NCI-H1694 (cell line): ENCODE results near the gene DOCK3.
"Not testable (repeated sequence)": the region's sequence is repeated elsewhere in the genome, so short reads cannot be mapped to it uniquely, and the experiment has no call there.

Experiments
- DNase-seq: peaks from one replicate; lab custom pipeline; 2025; lab: John Stamatoyannopoulos, UW

The DOCK3 gene

GRCh38 chr3:51362476-51362875, 687.7 kb downstream of the DOCK3 start:
- DNase-seq = no peak

- not testable (repeated sequence) for DNase-seq
These were observed 693.5 kb downstream of the DOCK3 start for GRCh38 chr3:51368276-51368675.

DNA sequence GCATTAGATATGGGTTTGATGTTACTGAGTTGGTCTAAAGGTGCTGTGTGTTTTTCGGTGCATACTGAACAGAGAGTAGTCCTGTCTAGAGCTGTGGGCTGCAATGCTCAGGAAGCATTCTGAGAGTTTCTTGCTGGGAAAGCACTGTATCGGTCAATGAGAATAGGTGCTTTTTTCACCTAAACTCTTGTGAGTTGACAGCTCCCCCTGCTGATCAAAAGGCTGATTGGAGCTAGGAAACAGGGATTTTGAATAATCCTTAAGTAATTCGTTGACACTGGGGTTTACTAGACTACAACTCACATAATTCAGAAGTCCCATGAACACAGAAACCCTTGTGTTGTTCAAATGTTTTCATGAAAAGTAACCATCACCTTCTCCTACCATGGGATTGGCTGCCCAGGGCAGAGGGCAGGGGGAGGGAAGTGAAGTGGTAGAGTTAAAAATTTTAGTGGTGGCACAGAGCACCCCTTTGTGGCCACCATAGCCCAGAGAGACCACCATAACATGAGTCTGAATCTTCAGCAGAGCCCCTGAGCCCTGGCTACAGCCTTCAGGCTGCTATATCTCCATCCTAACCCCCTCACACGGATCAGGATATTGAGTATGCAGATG, 697.3 kb downstream of the DOCK3 start:
- peak; percentile 37 for DNase-seq

GRCh38 chr3:51373658-51374421, 699.1 kb downstream of the DOCK3 start:
- no peak for DNase-seq

- DNase-seq = no peak
These were observed 699.7 kb downstream of the DOCK3 start for GRCh38 chr3:51374456-51374855.

- no peak for DNase-seq
These were observed 700.4 kb downstream of the DOCK3 start for GRCh38 chr3:51375136-51375535.

GRCh38 chr3:51375571-51375970, 700.8 kb downstream of the DOCK3 start:
- DNase-seq = no peak

DNA sequence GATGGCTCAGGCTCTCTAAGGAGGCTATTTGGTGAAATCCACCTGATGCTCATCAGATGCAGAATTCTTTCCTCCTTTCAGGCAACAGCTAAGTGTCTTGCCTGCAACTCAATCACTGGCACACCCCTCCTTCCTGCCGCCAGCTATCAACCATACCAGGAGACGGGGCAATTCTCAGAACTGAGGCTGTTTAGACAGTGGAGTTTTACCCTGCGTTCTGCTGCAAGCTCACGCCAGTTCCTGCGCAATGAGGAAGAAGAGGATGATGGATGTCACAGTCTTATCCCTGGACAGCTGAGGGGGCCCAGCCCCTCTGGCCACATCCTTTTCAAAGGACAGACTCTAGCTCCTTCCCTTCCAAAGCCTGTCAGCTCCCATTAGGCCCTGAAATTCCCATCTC, 703.3 kb downstream of the DOCK3 start:
- DNase-seq = no peak

DNA sequence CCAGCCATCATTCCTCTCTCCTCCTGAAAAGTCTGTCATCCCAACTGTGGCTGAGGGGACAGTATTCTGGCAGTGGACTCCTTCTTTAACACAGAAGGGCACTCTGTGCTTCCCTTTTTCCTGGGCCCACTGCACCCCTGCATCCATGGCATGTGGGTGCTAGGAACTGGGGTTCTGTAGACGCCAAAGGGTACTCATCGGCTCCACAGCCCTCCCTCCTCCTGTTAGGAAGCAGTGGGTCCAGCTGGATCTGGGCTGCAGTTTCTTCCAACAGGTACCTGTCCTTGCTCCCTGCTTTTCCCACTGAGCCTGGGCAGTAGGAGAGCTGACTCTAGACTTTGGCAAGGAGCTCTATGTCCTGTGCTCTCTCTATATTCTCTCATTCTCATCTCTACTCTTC, 704.0 kb downstream of the DOCK3 start:
- DNase-seq = no peak

- DNase-seq = no peak
These were observed 704.6 kb downstream of the DOCK3 start for GRCh38 chr3:51379301-51379700.

GRCh38 chr3:51379746-51380455, 705.2 kb downstream of the DOCK3 start:
- no peak for DNase-seq

DNA sequence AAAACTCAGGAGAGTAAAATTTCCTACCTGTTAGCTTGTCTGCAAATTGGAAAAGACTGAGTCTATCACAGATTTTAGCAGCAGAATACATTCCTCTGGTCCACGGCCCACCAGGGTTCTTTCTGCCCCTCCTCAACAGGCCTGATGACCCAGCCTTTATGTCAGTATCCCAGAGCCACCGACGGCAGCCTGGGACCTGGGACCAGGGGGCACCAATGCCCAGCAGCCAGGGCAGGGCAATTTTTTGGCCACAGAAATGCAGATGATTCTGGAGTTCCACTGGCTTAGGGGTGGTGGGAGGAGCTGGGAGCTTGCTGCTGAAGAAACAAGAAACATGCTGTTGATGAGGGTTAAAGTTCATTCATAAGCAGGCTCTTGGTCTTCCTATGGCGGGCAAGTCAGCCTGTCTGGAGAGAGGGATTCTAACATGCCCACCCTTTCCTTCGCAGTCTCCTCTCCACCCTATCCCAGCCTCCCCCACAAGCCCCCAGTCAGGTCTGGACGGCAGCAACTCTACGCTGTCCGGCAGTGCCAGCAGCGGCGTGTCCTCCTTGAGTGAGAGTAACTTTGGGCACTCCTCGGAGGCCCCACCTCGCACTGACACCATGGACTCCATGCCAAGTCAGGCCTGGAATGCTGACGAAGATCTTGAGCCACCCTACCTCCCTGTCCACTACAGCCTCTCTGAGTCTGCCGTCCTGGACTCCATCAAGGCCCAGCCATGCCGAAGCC, 706.0 kb downstream of the DOCK3 start:
- no peak for DNase-seq

- no peak for DNase-seq
These were observed 706.6 kb downstream of the DOCK3 start for GRCh38 chr3:51381333-51381705.

- no peak for DNase-seq
These were observed 707.5 kb downstream of the DOCK3 start for GRCh38 chr3:51382076-51382745.

- DNase-seq = no peak
These were observed 708.3 kb downstream of the DOCK3 start for GRCh38 chr3:51382947-51383578.

GRCh38 chr3:51384055-51384725, 709.5 kb downstream of the DOCK3 start:
- DNase-seq = no peak

DNA sequence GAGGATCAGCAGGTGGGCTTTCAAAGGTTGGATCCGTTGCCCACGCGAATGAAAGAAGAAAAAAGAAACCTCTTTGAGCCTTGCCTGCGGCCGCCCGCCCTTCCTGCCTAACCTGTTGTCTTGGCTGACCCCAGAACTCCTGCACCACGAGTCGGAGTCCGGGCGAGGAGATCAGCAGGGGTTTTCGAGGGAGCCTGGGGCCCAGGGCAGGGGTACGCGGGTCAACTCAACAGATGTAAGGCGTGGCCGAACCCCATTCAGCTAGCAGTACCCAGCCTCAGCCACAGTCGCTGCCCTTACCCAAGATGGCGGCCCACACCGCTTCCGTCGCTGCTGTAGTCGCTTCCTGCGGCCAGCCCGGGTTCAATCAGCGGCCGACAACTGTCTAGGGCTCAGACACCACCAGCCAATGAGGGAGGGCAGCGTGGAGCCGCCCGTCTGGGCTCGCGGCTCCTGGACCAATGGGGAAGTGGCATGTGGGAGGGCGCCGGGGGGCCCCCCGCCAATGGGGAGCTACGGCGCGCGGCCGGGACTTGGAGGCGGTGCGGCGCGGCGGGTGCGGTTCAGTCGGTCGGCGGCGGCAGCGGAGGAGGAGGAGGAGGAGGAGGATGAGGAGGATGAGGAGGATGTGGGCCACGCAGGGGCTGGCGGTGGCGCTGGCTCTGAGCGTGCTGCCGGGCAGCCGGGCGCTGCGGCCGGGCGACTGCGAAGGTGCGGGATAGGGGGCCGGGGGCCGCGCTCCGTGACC, 710.2 kb downstream of the DOCK3 start, which contains the start of gene MANF:
Gene MANF (plus strand): TSS at position 566 of the 748 bp plus-strand sequence. CDS start 52 bp downstream, at position 618.
- peak; percentile 65 for DNase-seq

GRCh38 chr3:51385621-51386091, 710.9 kb downstream of the DOCK3 start:
- DNase-seq = no peak

GRCh38 chr3:51386159-51386851, 711.6 kb downstream of the DOCK3 start:
- DNase-seq = no peak
